IMR-90 (cell line): ENCODE data around the gene TACR2.

Experiments used
- CTCF ChIP-seq: conservative IDR thresholded peaks from 2 replicates; pipeline ENCODE4 v1.5.1; 2012; ENCODE audit warnings: mild to moderate bottlenecking, low read depth, low read length, improper control_type of control experiment
- POLR2A ChIP-seq: IDR thresholded peaks from 2 replicates; pipeline ENCODE4 v1.6.1; 2012; ENCODE audit warnings: mild to moderate bottlenecking, low read depth, low read length
- RAD21 ChIP-seq: IDR thresholded peaks from 2 replicates; pipeline ENCODE4 v1.6.1; 2012; ENCODE audit warnings: low read length, improper control_type of control experiment
- RCOR1 ChIP-seq: IDR thresholded peaks from 2 replicates; pipeline ENCODE4 v1.6.1; 2012; ENCODE audit warnings: mild to moderate bottlenecking, low read length, improper control_type of control experiment; ENCODE audit not compliant: insufficient replicate concordance
- SMC3 ChIP-seq: fragments of 150-350 bp; IDR thresholded peaks from 2 replicates; pipeline ENCODE4 v1.6.1; 2016; ENCODE audit warnings: low read depth, mild to moderate bottlenecking, antibody characterized with exemption, low read length, moderate library complexity
- TF ChIP-seq, protein P1 (sequence below): fragments of 150-350 bp; IDR thresholded peaks from 2 replicates; pipeline ENCODE4 v1.6.1; 2017; ENCODE audit warnings: mild to moderate bottlenecking, antibody characterized with exemption, low read length, low read depth

- no peak for TF ChIP-seq CTCF
- TF ChIP-seq POLR2A: no peak
- TF ChIP-seq RCOR1: no peak
- TF ChIP-seq, protein P1, sequence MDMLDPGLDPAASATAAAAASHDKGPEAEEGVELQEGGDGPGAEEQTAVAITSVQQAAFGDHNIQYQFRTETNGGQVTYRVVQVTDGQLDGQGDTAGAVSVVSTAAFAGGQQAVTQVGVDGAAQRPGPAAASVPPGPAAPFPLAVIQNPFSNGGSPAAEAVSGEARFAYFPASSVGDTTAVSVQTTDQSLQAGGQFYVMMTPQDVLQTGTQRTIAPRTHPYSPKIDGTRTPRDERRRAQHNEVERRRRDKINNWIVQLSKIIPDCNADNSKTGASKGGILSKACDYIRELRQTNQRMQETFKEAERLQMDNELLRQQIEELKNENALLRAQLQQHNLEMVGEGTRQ: no peak
- TF ChIP-seq RAD21: no peak
- no peak for TF ChIP-seq SMC3
Measured at GRCh38 chr10:69358148-69358795, 58.4 kb downstream of the TACR2 start.
